LNCaP clone FGC (cell line): ENCODE measurements around the gene KCNIP3.

ENCODE experiments used
- DNase-seq: peaks from one replicate; pipeline ENCODE4 v3.0.0-alpha.2; 2011; ENCODE audit warnings: low read depth
- H3K4me3 ChIP-seq: 2 replicates; pipeline ENCODE4 v1.5.1; 2011; ENCODE audit warnings: mild to moderate bottlenecking, low read depth, low read length, control low read depth
- CTCF ChIP-seq: IDR thresholded peaks from 2 replicates; pipeline ENCODE4 v1.5.1; 2012; ENCODE audit warnings: mild to moderate bottlenecking; ENCODE audit not compliant: control insufficient read depth, insufficient read depth; ENCODE audit errors: extremely low read depth

Gene KCNIP3

GRCh38 chr2:95295376-95295775 lies 1.8 kb upstream of the KCNIP3 start:
- DNase-seq, result no peak
- H3K4me3 ChIP-seq, result no peak overlapping the region
- no peak for TF ChIP-seq CTCF

- TF ChIP-seq CTCF, result no peak
- DNase-seq, result no peak
- no peak overlapping the region for H3K4me3 ChIP-seq
Observed at GRCh38 chr2:95296011-95296410, 1.1 kb upstream of the KCNIP3 start.

GRCh38 chr2:95297639-95298395 lies 670 bp downstream of the KCNIP3 start:
- no peak for DNase-seq
- no peak for TF ChIP-seq CTCF
- 0 out of 2 replicates have a peak overlapping the region, but pooled peaks have one; percentile 2 for H3K4me3 ChIP-seq

GRCh38 chr2:95298486-95299111 lies 1.5 kb downstream of the KCNIP3 start:
- TF ChIP-seq CTCF, result no peak
- no peak for DNase-seq

GRCh38 chr2:95299961-95300360 lies 2.8 kb downstream of the KCNIP3 start:
- TF ChIP-seq CTCF, result no peak
- DNase-seq, result no peak
- no peak overlapping the region for H3K4me3 ChIP-seq

More at GRCh38 chr2:95298486-95299111, 1.5 kb downstream of the KCNIP3 start:
- no peak overlapping the region for H3K4me3 ChIP-seq

GRCh38 chr2:95300450-95300849 lies 3.3 kb downstream of the KCNIP3 start:
- no peak for TF ChIP-seq CTCF
- no peak for DNase-seq
- no peak overlapping the region for H3K4me3 ChIP-seq
